H1 (cell line): ENCODE results near the gene ARID2. TPM values are rescaled to one million over a fixed set of nuclear protein-coding genes. Genes with fewer than 3 reads are reported as not detected.

Experiments
- CTCF ChIA-PET: fragments of 300-600 bp; sonication (Branson Sonifier 250); formaldehyde crosslinking; loops from one replicate; lab custom pipeline; 2021; ENCODE audit not compliant: partially characterized antibody; lab: Charles Lee
- POLR2A ChIA-PET: fragments of 300-600 bp; sonication (Branson Sonifier 250); formaldehyde crosslinking; loops from one replicate; lab custom pipeline; 2021; ENCODE audit warnings: inconsistent platforms; ENCODE audit not compliant: partially characterized antibody; lab: Charles Lee
- DNase-seq, 2 experiments: peaks; one replicate each; pipeline versions ENCODE4 v3.0.0 to v3.0.0-alpha.2; 2010 to 2022; ENCODE audit warnings: low spot score in 2 of 2, low read depth in 1 of 2, mixed read lengths in 1 of 2
- FAIRE-seq: peaks from 2 replicates; lab custom pipeline; 2011; peaks lifted over from hg19 to GRCh38; lab: Jason Lieb, UNC
- H2AFZ ChIP-seq: 2 replicates; pipeline ENCODE4 v1.8.1; 2012; ENCODE audit warnings: low read length, inconsistent platforms
- H2AK5ac ChIP-seq: 2 replicates; pipeline ENCODE4 v1.6.1; 2013; ENCODE audit warnings: low read depth, low read length
- H2BK120ac ChIP-seq: replicated peaks from 2 replicates; pipeline ENCODE3; 2013; ENCODE audit warnings: low read depth, low read length, inconsistent platforms
- H2BK12ac ChIP-seq: 2 replicates; pipeline ENCODE4 v1.6.1; 2013; ENCODE audit warnings: low read depth, low read length
- H2BK15ac ChIP-seq: 2 replicates; pipeline ENCODE4 v1.6.1; 2013; ENCODE audit warnings: low read length
- H2BK20ac ChIP-seq: 2 replicates; pipeline ENCODE4 v1.6.1; 2013; ENCODE audit warnings: low read length
- H2BK5ac ChIP-seq: 2 replicates; pipeline ENCODE4 v1.6.1; 2013; ENCODE audit warnings: low read depth, low read length
- H3K14ac ChIP-seq: 2 replicates; pipeline ENCODE4 v1.6.1; 2013; ENCODE audit warnings: inconsistent platforms; ENCODE audit not compliant: insufficient read length
- H3K18ac ChIP-seq: 2 replicates; pipeline ENCODE4 v1.6.1; 2013; ENCODE audit warnings: low read length; ENCODE audit errors: extremely low read depth
- H3K23ac ChIP-seq: 2 replicates; pipeline ENCODE4 v1.6.1; 2013; ENCODE audit warnings: inconsistent platforms; ENCODE audit not compliant: insufficient read length
- H3K23me2 ChIP-seq: 2 replicates; pipeline ENCODE4 v1.6.1; 2013; ENCODE audit warnings: low read depth, low read length
- H3K27ac ChIP-seq: 2 replicates; pipeline ENCODE4 v1.6.1; 2011; ENCODE audit warnings: low read depth, low read length, inconsistent platforms
- H3K27me3 ChIP-seq, 4 experiments: replicated peaks in 1 of 4; 1 replicate in 1 of 4; 2 replicates in 3 of 4; pipeline versions ENCODE4 v1.6.1 to v1.8.1; 2011 to 2013; ENCODE audit warnings: low read length in 3 of 4, mild to moderate bottlenecking in 3 of 4, inconsistent platforms in 2 of 4, mixed read lengths in 2 of 4, moderate library complexity in 1 of 4; ENCODE audit not compliant: control insufficient read depth in 3 of 4, insufficient read depth in 3 of 4; ENCODE audit errors: extremely low read depth in 1 of 4
- H3K36me3 ChIP-seq, 4 experiments: 2 replicates each; pipeline versions ENCODE4 v1.6.1 to v1.8.1; 2011 to 2013; ENCODE audit warnings: mild to moderate bottlenecking in 4 of 4, low read length in 3 of 4, moderate library complexity in 2 of 4, control low read depth in 1 of 4, inconsistent platforms in 1 of 4; ENCODE audit not compliant: insufficient read depth in 4 of 4, control insufficient read depth in 2 of 4
- H3K4ac ChIP-seq: replicated peaks from 2 replicates; pipeline ENCODE3; 2013; ENCODE audit warnings: low read length, low read depth, mixed read lengths, inconsistent platforms; ENCODE audit not compliant: insufficient read length
- H3K4me1 ChIP-seq, 4 experiments: replicated peaks in 1 of 4; 1 replicate in 1 of 4; 2 replicates in 3 of 4; pipeline versions ENCODE4 v1.6.1 to v1.8.1; 2011 to 2013; ENCODE audit warnings: low read length in 3 of 4, inconsistent platforms in 2 of 4, mixed read lengths in 1 of 4; ENCODE audit not compliant: insufficient read depth in 4 of 4, control insufficient read depth in 3 of 4
- H3K4me2 ChIP-seq, 2 experiments: 2 replicates each; pipeline versions ENCODE4 v1.6.1 to v1.8.1; 2011 to 2013; ENCODE audit warnings: low read depth in 2 of 2, low read length in 2 of 2, control low read depth in 1 of 2, inconsistent platforms in 1 of 2, mild to moderate bottlenecking in 1 of 2; ENCODE audit not compliant: insufficient read depth in 1 of 2
- H3K4me3 ChIP-seq, 4 experiments: fragments of 200-600, 300-600 bp in 1 of 4; sonication (generic), shearing (Covaris generic), sonication (Bioruptor Twin) in 1 of 4; 2 replicates each; pipeline versions ENCODE4 v1.5.1 to v1.8.1; 2011 to 2016; ENCODE audit warnings: low read length in 4 of 4, low read depth in 3 of 4, control low read depth in 2 of 4, inconsistent platforms in 2 of 4, mild to moderate bottlenecking in 2 of 4, mixed read lengths in 1 of 4, moderate library complexity in 1 of 4; ENCODE audit not compliant: insufficient read depth in 2 of 4; ENCODE audit errors: extremely low read depth in 1 of 4
- H3K56ac ChIP-seq: replicated peaks from 2 replicates; pipeline ENCODE3; 2013; ENCODE audit warnings: low read depth, mild to moderate bottlenecking, mixed read lengths, low read length, inconsistent platforms; ENCODE audit not compliant: insufficient read length
- H3K79me1 ChIP-seq: 2 replicates; pipeline ENCODE4 v1.6.1; 2013; ENCODE audit warnings: low read depth, low read length, control low read depth
- H3K79me2 ChIP-seq, 2 experiments: 2 replicates each; pipeline versions ENCODE4 v1.6.1 to v1.8.1; 2012 to 2013; ENCODE audit warnings: low read length in 2 of 2, mild to moderate bottlenecking in 2 of 2, inconsistent platforms in 1 of 2; ENCODE audit not compliant: insufficient read depth in 2 of 2, control insufficient read depth in 1 of 2
- H3K9ac ChIP-seq, 4 experiments: replicated peaks in 1 of 4; 1 replicate in 1 of 4; 2 replicates in 3 of 4; pipeline versions ENCODE4 v1.6.1 to v1.8.1; 2011 to 2013; ENCODE audit warnings: low read depth in 3 of 4, low read length in 3 of 4, control low read depth in 2 of 4, mild to moderate bottlenecking in 2 of 4, moderate library complexity in 2 of 4, inconsistent platforms in 1 of 4; ENCODE audit errors: extremely low read depth in 1 of 4
- H3K9me3 ChIP-seq, 2 experiments: 2 replicates each; pipeline versions ENCODE4 v1.6.1 to v1.8.1; 2012 to 2013; ENCODE audit warnings: mild to moderate bottlenecking in 2 of 2, moderate library complexity in 2 of 2, control low read depth in 1 of 2, inconsistent platforms in 1 of 2, low read depth in 1 of 2, low read length in 1 of 2, mixed read lengths in 1 of 2; ENCODE audit not compliant: insufficient read depth in 2 of 2
- H4K20me1 ChIP-seq, 2 experiments: replicated peaks in 1 of 2; 2 replicates each; pipeline versions ENCODE3 to v1.8.1; 2011 to 2013; ENCODE audit warnings: inconsistent platforms in 2 of 2, low read length in 2 of 2, mild to moderate bottlenecking in 1 of 2; ENCODE audit not compliant: insufficient read depth in 2 of 2, control insufficient read depth in 1 of 2
- H4K5ac ChIP-seq: 2 replicates; pipeline ENCODE4 v1.6.1; 2013; ENCODE audit warnings: low read length, low read depth, mixed read lengths, inconsistent platforms; ENCODE audit not compliant: insufficient read length
- H4K8ac ChIP-seq: 2 replicates; pipeline ENCODE4 v1.8.0; 2013; ENCODE audit warnings: mild to moderate bottlenecking, moderate library complexity, low read length, inconsistent platforms; ENCODE audit not compliant: insufficient read depth; ENCODE audit errors: extremely low read depth
- H4K91ac ChIP-seq: replicated peaks from 2 replicates; pipeline ENCODE3; 2013; ENCODE audit warnings: low read length, mixed read lengths, inconsistent platforms; ENCODE audit not compliant: insufficient read length
- BRCA1 ChIP-seq: IDR thresholded peaks from 2 replicates; pipeline ENCODE4 v1.6.1; 2012; ENCODE audit warnings: low read depth, low read length, improper control_type of control experiment
- EP300 ChIP-seq, 2 experiments: IDR thresholded peaks; 1 replicate in 1 of 2; 2 replicates in 1 of 2; pipeline ENCODE4 v1.6.1; 2011 to 2012; ENCODE audit warnings: low read depth in 2 of 2, low read length in 2 of 2, mild to moderate bottlenecking in 2 of 2, borderline replicate concordance in 1 of 2, inconsistent platforms in 1 of 2, moderate library complexity in 1 of 2
- HDAC2 ChIP-seq, 2 experiments: fragments of 300-600 bp in 1 of 2; sonication (generic) in 1 of 2; IDR thresholded peaks; 2 replicates each; pipeline ENCODE4 v1.6.1; 2011 to 2012; ENCODE audit warnings: low read depth in 2 of 2, low read length in 2 of 2, mild to moderate bottlenecking in 2 of 2, moderate library complexity in 2 of 2, borderline replicate concordance in 1 of 2, inconsistent platforms in 1 of 2
- JUND ChIP-seq: IDR thresholded peaks from 2 replicates; pipeline ENCODE4 v1.6.1; 2011; ENCODE audit warnings: mild to moderate bottlenecking, improper control_type of control experiment, low read length
- KDM4A ChIP-seq: IDR thresholded peaks from one replicate; pipeline ENCODE4 v1.7.1; 2012; ENCODE audit warnings: low read depth, mild to moderate bottlenecking, moderate library complexity, low read length, inconsistent platforms; ENCODE audit not compliant: severe bottlenecking
- NANOG ChIP-seq: IDR thresholded peaks from 2 replicates; pipeline ENCODE4 v1.6.1; 2011; ENCODE audit warnings: low read length, low read depth, mild to moderate bottlenecking, inconsistent platforms; ENCODE audit not compliant: insufficient read depth, poor library complexity, severe bottlenecking
- POLR2A ChIP-seq, 2 experiments: IDR thresholded peaks; 1 replicate in 1 of 2; 2 replicates in 1 of 2; pipeline ENCODE4 v1.6.1; 2011; ENCODE audit warnings: low read depth in 2 of 2, low read length in 2 of 2, mild to moderate bottlenecking in 2 of 2; ENCODE audit errors: control extremely low read depth in 1 of 2
- POU5F1 ChIP-seq: IDR thresholded peaks from 2 replicates; pipeline ENCODE4 v1.6.1; 2011; ENCODE audit warnings: low read depth, mild to moderate bottlenecking, low read length, moderate library complexity
- SIN3A ChIP-seq, 2 experiments: IDR thresholded peaks in 1 of 2; conservative IDR thresholded peaks in 1 of 2; 2 replicates each; pipeline ENCODE4 v1.6.1; 2011 to 2012; ENCODE audit warnings: low read length in 2 of 2, improper control_type of control experiment in 1 of 2, low read depth in 1 of 2, mild to moderate bottlenecking in 1 of 2
- SRF ChIP-seq: IDR thresholded peaks from 2 replicates; pipeline ENCODE4 v1.6.1; 2011; ENCODE audit warnings: mild to moderate bottlenecking, low read depth, low read length, moderate library complexity
- TAF1 ChIP-seq: IDR thresholded peaks from 2 replicates; pipeline ENCODE4 v1.6.1; 2011; ENCODE audit warnings: mild to moderate bottlenecking, low read depth, low read length
- TCF12 ChIP-seq: IDR thresholded peaks from 2 replicates; pipeline ENCODE4 v1.6.1; 2011; ENCODE audit warnings: low read depth, mild to moderate bottlenecking, low read length
- WGBS, 2 experiments: shearing (Covaris generic) in 1 of 2; methylation state at CpG; one replicate each; pipeline versions ENCODE4 v1.1.6 to v1.1.7; 2013 to 2015; ENCODE audit warnings: low lambda C conversion rate in 2 of 2, mixed read lengths in 2 of 2, inconsistent platforms in 1 of 2, low coverage in 1 of 2, missing lambda C conversion rate in 1 of 2; ENCODE audit not compliant: insufficient replicate concordance in 2 of 2, insufficient coverage in 1 of 2, insufficient read length in 1 of 2; ENCODE audit errors: extremely low coverage in 1 of 2, missing lambda C conversion rate in 1 of 2; 5-methylcytosine and 5-hydroxymethylcytosine counted together
- polyA plus RNA-seq, 7 experiments: library from polyadenylated mRNA; depleted of rRNA in 3 of 7; stranded (reverse) in 5 of 7; unstranded in 2 of 7; fragments of >200 nt in 5 of 7; fragments of 200-250 nt in 2 of 7; gene quantifications; 1 replicate in 5 of 7; 2 replicates in 1 of 7; 4 replicates in 1 of 7; pipeline versions ENCODE4 v1.2.1 to v1.2.3, GENCODE V29; 2011 to 2013; ENCODE audit warnings: missing spikeins in 2 of 7, mixed read lengths in 2 of 7
- total RNA-seq: library from RNA; stranded (reverse); fragmentation: NEBNext Ultra II Directional; extraction: Animal tissue kit (Norgen Biotek cat#: 25700); gene quantifications from 2 replicates; pipeline ENCODE4 v1.2.1, GENCODE V29; 2021
- TF ChIP-seq, protein P1 (sequence below): IDR thresholded peaks from 2 replicates; pipeline ENCODE4 v1.6.1; 2012; ENCODE audit warnings: inconsistent platforms

Gene ARID2
- total and polyA plus RNA-seq, 2 of the 8 experiments (the other 6 are each of a cell fraction or from before 2014, with no cell fraction given): 32.0 to 45.2 TPM

DNA sequence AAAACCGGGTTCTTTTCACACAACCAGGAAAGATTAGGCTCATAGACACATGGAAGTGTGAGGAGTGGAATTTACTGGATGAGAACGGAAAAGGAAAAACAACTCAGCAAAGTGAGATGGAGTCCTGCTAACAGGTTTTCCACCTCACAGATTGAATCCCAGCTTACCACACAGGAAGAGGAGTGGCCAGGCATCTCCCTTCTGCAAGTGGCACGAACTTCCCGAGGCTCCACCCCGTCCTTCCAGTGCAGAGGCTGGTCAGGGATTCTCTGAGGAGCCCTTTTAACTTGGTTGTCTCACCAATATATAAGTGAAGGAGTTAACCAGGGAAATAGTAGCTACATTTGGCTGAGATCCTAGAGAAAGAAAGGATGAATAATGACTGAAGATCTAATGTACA, 158.0 kb downstream of the ARID2 start:
- Histone ChIP-seq H3K4ac (no peak overlapping the region), H2BK120ac (no peak overlapping the region), H2AK5ac (no peak overlapping the region), H4K91ac (no peak overlapping the region), H3K23ac (no peak overlapping the region), H3K23me2 (no peaks in the 10 kb centered on the region), H3K14ac (no peak overlapping the region), H2BK20ac (no peak overlapping the region), H2AFZ (no peak overlapping the region), H2BK12ac (no peak overlapping the region), H3K18ac (no peak overlapping the region), H3K9ac (no peak overlapping the region), H2BK5ac (no peak overlapping the region), H3K4me2 (no peak overlapping the region), H3K56ac (no peak overlapping the region), H4K8ac (no peak overlapping the region), H4K5ac (no peak overlapping the region), H3K27ac (no peak overlapping the region), H3K79me1 (no peaks in the 10 kb centered on the region), H4K20me1 (peaks cover 1% of the 10 kb centered on the region in 2 experiments), H3K9me3 (no peaks in the 10 kb centered on the region), H3K79me2 (no peaks in the 10 kb centered on the region), H3K4me1 (no peaks in the 10 kb centered on the region), H3K27me3 (no peaks in the 10 kb centered on the region), H3K36me3 (peaks cover 0 to 14% (median 4%) of the 10 kb centered on the region in 4 experiments; a peak in 5 of 8 replicates), H3K4me3 (no peak overlapping the region), H2BK15ac (no peak overlapping the region)
- 77% methylated on average over 5 of the region's 5 CpGs; no CpG with 5 or more reads in 1 of the 2 experiments for WGBS, 2 experiments
- FAIRE-seq: peak; percentile 57
- CTCF ChIA-PET: interaction anchor here (1.0 to 1.1 kb wide), 2 partner anchors 25 to 344 kb away, joined by 4 to 5 read pairs; no protein-coding TSS in a partner anchor
- POLR2A ChIA-PET: interaction anchor here (0.8 to 1.0 kb wide), 2 partner anchors 12 to 102 kb away, joined by 3 read pairs; no protein-coding TSS in a partner anchor
- DNase-seq: no peak
- no peak for TF ChIP-seq TAF1
- no peak for TF ChIP-seq SRF
- TF ChIP-seq POLR2A (IDR thresholded peaks at IDR 0.05; ENCODE audit: control extremely low read depth in 1 of 2, low read depth in 2 of 2, low read length in 2 of 2): no peak
- no peak for TF ChIP-seq SIN3A (conservative IDR thresholded peaks at IDR 0.05 in 1 of 2, IDR thresholded peaks at IDR 0.05 in 1 of 2; ENCODE audit: low read depth in 1 of 2, low read length in 2 of 2)
- no peak for TF ChIP-seq TCF12
- no peak for TF ChIP-seq POU5F1
- TF ChIP-seq, protein P1, sequence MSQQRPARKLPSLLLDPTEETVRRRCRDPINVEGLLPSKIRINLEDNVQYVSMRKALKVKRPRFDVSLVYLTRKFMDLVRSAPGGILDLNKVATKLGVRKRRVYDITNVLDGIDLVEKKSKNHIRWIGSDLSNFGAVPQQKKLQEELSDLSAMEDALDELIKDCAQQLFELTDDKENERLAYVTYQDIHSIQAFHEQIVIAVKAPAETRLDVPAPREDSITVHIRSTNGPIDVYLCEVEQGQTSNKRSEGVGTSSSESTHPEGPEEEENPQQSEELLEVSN: no peak
- no peak for TF ChIP-seq JUND
- no peak for TF ChIP-seq EP300 (IDR thresholded peaks at IDR 0.05; ENCODE audit: borderline replicate concordance in 1 of 2, low read depth in 2 of 2, low read length in 2 of 2)
- no peak for TF ChIP-seq BRCA1
- no peak for TF ChIP-seq NANOG
- no peak for TF ChIP-seq KDM4A
- TF ChIP-seq HDAC2 (IDR thresholded peaks at IDR 0.05; ENCODE audit: borderline replicate concordance in 1 of 2, low read depth in 2 of 2, low read length in 2 of 2): no peak
